ENCODE data around the gene FGD2.

The FGD2 gene

GRCh38 chr6:37049758-37050044 is 44.2 kb downstream of the FGD2 start:
- no peak for TF ChIP-seq CTCF (IDR thresholded peaks at IDR 0.05; ENCODE audit: insufficient read depth, low read length, poor library complexity, severe bottlenecking)
- no peak for DNase-seq (ENCODE audit: extremely low read depth, insufficient read length)
- no peaks in the 10 kb centered on the region for H3K36me3 ChIP-seq (ENCODE audit: control insufficient read depth, insufficient read depth, low read length)
- H3K4me3 ChIP-seq (replicated peaks; ENCODE audit: low read depth, low read length) = no peak overlapping the region
- no peaks in the 10 kb centered on the region for H3K27me3 ChIP-seq (replicated peaks; ENCODE audit: control insufficient read depth, insufficient read depth, low read length)

- no peak for TF ChIP-seq CTCF (IDR thresholded peaks at IDR 0.05; ENCODE audit: insufficient read depth, low read length, poor library complexity, severe bottlenecking)
- Histone ChIP-seq H3K36me3 (ENCODE audit: control insufficient read depth, insufficient read depth, low read length) (no peaks in the 10 kb centered on the region), H3K4me3 (replicated peaks; ENCODE audit: low read depth, low read length) (peak overlapping the region; percentile 0; the same call in 1 of the 2 replicates), H3K27me3 (replicated peaks; ENCODE audit: control insufficient read depth, insufficient read depth, low read length) (no peaks in the 10 kb centered on the region)
- peak; percentile 71 for DNase-seq (ENCODE audit: extremely low read depth, insufficient read length)
Measured at GRCh38 chr6:37050045-37050853, 44.8 kb downstream of the FGD2 start.

- no peak for DNase-seq (ENCODE audit: extremely low read depth, insufficient read length)
- TF ChIP-seq CTCF (IDR thresholded peaks at IDR 0.05; ENCODE audit: insufficient read depth, low read length, poor library complexity, severe bottlenecking) = no peak
- Histone ChIP-seq H3K4me3 (replicated peaks; ENCODE audit: low read depth, low read length) (no peak overlapping the region), H3K36me3 (ENCODE audit: control insufficient read depth, insufficient read depth, low read length) (no peaks in the 10 kb centered on the region), H3K27me3 (replicated peaks; ENCODE audit: control insufficient read depth, insufficient read depth, low read length) (no peaks in the 10 kb centered on the region)
Measured at GRCh38 chr6:37050854-37051137, 45.3 kb downstream of the FGD2 start.

- peak; percentile 89 for TF ChIP-seq CTCF (IDR thresholded peaks at IDR 0.05; ENCODE audit: insufficient read depth, low read length, poor library complexity, severe bottlenecking)
- H3K4me3 ChIP-seq (replicated peaks; ENCODE audit: low read depth, low read length) = no peak overlapping the region
- no peaks in the 10 kb centered on the region for H3K36me3 ChIP-seq (ENCODE audit: control insufficient read depth, insufficient read depth, low read length)
- DNase-seq (ENCODE audit: extremely low read depth, insufficient read length) = peak; percentile 87
- H3K27me3 ChIP-seq (replicated peaks; ENCODE audit: control insufficient read depth, insufficient read depth, low read length) = no peaks in the 10 kb centered on the region
Measured at GRCh38 chr6:37051138-37052026, 45.9 kb downstream of the FGD2 start.

GRCh38 chr6:37052027-37052628 is 46.7 kb downstream of the FGD2 start:
- no peaks in the 10 kb centered on the region for H3K36me3 ChIP-seq (ENCODE audit: control insufficient read depth, insufficient read depth, low read length)
- no peak for TF ChIP-seq CTCF (IDR thresholded peaks at IDR 0.05; ENCODE audit: insufficient read depth, low read length, poor library complexity, severe bottlenecking)
- DNase-seq (ENCODE audit: extremely low read depth, insufficient read length) = no peak
- no peak overlapping the region for H3K4me3 ChIP-seq (replicated peaks; ENCODE audit: low read depth, low read length)
- H3K27me3 ChIP-seq (replicated peaks; ENCODE audit: control insufficient read depth, insufficient read depth, low read length) = no peaks in the 10 kb centered on the region

Measured in GM06990 (cell line).